GM12892 (cell line): ENCODE data around the gene HNRNPA2B1.
"Not testable (repeated sequence)": the region's sequence is repeated elsewhere in the genome, so short reads cannot be mapped to it uniquely, and the experiment has no call there.

Experiments used
- DNase-seq: peaks from one replicate; pipeline ENCODE4 v3.0.0; 2011; ENCODE audit not compliant: insufficient read length
- FAIRE-seq: peaks from 2 replicates; lab custom pipeline; 2011; peaks lifted over from hg19 to GRCh38; lab: Jason Lieb, UNC
- POLR2A ChIP-seq: IDR thresholded peaks from 2 replicates; pipeline ENCODE4 v1.6.1; 2011; ENCODE audit warnings: low read depth, low read length, control low read depth
- POLR2AphosphoS5 ChIP-seq: IDR thresholded peaks from 2 replicates; pipeline ENCODE4 v1.6.1; 2011; ENCODE audit warnings: low read depth, low read length, control low read depth
- TAF1 ChIP-seq: IDR thresholded peaks from 2 replicates; pipeline ENCODE4 v1.6.1; 2011; ENCODE audit warnings: low read depth, mild to moderate bottlenecking, control low read depth, low read length, borderline replicate concordance

HNRNPA2B1 gene

DNA sequence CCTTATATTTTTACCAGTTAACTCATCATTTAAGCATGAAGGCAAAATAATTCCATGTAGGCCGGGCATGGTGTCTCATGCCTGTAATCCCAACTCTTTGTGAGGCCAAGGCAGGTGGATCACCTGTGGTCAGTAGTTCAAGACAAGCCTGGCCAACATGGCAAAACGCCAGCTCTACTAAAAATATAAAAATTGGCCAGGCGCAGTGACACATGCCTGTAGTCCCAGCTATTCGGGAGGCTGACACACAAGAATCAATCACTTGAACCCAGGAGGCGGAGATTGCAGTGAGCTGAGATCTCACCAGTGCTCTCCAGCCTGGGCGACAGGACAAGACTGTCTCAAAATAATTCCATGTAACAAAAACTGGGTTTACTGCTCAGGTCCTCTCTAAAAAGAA is 18.3 kb downstream of the HNRNPA2B1 start:
- FAIRE-seq: no peak
- TF ChIP-seq POLR2A: no peak
- TF ChIP-seq POLR2AphosphoS5: no peak; the same call in 1 of the 2 replicates
- TF ChIP-seq TAF1: no peak

DNA sequence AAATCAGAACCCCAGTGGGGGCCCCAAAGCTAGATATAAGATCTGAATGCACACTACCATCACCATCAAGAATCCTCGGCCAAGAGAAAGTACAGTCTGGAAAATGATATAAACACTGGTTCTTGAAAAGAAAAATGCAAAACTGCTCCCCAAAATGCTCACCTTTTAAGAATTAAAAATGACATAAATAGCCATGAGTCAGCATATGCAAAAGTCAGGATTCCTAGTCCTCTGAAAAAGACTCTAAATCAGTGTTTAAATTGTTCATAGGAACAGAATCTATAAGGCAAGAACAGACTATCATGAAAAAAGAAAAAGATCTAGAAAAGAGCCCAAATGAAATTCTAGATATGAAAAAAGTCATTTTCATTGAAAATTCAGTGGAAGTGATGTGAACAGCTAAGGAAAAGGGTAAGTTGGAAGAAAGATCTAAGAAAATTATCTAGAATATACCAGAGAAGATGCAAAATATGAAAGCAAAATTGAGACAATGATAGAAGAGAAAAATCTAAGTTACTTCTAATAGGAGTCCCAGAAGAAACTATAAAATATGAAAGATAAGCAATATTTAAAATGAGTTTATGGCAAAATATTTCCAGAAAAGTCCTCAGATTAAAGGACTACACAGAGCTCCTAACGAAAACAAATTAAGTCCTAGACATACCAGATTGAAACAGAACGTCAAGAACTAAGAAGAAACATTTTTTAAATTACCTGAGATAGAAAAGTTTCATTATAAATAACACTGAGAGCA is 18.9 kb downstream of the HNRNPA2B1 start:
- TF ChIP-seq TAF1: no peak
- TF ChIP-seq POLR2AphosphoS5: no peak
- TF ChIP-seq POLR2A: no peak
- DNase-seq (no peak), FAIRE-seq (no peak)

More for the DNA sequence above, 18.3 kb downstream of the HNRNPA2B1 start:
- DNase-seq: no peak

DNA sequence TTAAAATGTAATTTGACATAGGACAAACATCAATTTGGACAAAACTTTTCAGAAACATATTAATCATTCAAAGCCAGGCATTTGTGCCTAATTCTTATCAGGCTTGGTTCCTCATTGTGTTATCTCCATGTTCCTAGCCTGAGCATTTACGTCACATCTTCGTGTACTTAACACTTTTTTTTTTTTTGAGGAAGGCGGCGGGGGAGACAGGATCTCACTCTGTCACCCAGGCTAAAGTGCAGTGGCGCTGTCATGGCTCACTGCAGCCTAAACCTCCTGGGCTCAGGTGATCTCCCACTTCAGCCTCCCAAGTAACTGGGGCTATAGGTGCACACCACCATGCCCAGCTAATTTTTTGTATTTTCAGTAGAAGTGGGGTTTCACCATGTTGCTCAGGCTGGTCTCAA is 19.8 kb downstream of the HNRNPA2B1 start:
- no peak for FAIRE-seq
- no peak for TF ChIP-seq TAF1
- no peak for TF ChIP-seq POLR2A
- TF ChIP-seq POLR2AphosphoS5: no peak
- DNase-seq: no peak

DNA sequence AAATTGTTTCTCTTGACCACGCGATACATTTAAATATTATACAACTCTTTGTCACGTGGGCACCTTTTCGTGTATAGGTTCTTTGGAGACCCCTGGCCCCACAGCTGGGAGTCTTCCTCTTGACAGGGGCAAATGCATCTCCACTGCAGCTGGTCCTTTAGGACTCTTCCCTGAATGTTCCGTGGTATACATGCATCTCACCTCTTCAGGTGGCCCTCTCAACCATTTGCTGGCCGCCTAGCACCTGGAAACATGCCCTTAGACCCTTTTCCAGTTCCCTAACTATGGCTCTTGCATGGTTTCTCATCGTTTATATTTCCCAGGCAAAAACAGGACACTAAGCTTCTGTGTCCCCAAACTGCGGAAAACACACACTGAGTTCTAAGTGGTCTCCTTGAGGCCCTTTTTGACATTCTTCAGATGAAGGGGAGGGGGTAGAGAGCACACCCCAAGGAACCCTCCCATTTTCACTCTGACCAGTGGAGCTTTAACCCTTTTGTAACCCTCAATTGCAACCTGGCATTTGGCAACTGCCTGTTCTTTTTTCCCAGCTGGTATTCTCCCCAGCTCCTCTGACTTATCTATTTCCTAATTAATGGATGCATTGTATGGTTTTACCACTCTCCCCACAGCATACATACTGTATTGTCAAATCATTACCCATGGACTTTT is 20.6 kb downstream of the HNRNPA2B1 start:
- no peak for FAIRE-seq
- no peak for DNase-seq
- no peak for TF ChIP-seq POLR2AphosphoS5
- no peak for TF ChIP-seq TAF1
- TF ChIP-seq POLR2A: no peak

DNA sequence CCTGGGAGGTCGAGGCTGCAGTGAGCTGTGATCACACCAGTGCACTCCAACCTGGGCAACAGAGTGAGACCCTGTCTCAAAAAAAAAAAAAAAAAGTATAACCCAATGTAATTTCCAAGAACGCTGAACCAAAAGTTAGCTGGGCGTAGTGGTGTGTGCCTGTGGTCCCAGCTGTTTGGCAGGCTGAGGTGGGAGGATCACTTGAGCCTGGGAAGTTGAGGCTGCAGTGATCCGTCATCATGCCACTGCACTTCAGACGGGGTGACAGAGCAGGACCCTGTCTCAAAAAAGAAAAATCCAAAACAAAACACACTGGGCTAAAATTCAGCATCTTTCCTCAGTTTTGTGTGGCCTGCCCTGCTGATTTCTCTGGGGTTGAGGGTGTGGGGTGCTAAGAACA is 21.1 kb downstream of the HNRNPA2B1 start:
- no peak for FAIRE-seq
- DNase-seq: no peak
- TF ChIP-seq POLR2AphosphoS5: no peak
- no peak for TF ChIP-seq POLR2A
- no peak for TF ChIP-seq TAF1

DNA sequence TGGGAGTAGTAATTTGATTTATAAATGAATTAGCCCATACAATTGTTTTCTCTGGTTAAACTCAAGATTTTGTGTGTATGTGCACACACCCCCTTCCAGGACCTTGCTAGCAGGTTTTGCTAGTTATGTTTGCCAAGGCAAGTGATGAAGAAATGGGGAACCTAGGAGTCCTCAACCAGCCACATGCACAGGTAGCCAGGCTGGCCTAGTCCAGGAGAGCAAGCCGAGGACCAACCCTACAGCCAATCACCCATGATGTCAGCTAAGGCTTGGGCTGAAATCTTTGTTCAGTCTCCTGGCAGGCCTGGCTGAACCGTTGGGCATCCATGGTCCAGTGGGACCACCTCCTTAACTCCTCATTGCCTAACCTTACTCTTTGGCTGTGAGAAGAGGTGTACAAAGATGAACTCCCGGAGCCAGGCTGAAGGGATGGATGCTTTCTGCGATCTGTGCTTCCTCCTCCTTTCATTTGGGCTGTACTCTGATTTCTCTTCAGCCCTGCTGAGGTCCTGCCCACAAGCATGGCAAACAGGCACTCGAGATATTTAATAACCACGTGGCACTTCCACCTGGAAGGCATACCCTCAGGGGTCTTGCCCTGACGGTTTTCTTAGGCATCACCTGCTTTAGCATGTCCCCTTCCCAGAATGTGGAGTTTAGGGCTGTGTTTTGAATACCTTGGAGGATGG is 22.1 kb downstream of the HNRNPA2B1 start:
- DNase-seq (no peak), FAIRE-seq (no peak)
- TF ChIP-seq POLR2AphosphoS5 (no peak), POLR2A (no peak), TAF1 (no peak)

DNA sequence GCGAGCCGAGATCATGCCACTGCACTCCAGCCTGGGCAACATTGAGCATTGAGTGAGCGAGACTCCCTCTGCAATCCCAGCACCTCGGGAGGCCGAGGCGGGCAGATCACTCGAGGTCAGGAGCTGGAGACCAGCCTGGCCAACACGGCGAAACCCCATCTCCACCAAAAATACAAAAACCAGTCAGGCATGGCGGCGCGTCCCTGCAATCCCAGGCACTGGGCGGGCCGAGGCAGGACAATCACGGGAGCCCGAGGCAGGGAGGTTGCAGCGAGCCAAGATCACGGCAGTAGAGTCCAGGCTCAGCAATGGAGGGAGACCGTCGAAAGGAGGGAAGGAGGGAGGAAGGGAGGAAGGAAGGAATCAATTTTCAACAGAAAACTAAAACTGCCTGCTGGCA is 23.3 kb downstream of the HNRNPA2B1 start:
- FAIRE-seq: not testable (repeated sequence)

DNA sequence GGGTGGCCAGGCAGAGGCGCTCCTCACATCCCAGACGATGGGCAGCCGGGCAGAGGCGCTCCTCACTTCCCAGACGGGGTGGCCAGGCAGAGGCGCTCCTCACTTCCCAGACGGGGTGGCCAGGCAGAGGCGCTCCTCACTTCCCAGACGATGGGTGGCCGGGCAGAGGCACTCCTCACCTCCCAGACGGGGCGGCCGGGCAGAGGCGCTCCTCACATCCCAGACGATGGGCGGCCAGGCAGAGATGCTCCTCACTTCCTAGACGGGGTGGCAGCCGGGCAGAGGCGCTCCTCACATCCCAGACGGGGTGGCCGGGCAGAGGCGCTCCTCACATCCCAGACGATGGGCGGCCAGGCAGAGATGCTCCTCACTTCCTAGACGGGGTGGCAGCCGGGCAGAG is 23.9 kb downstream of the HNRNPA2B1 start:
- DNase-seq, FAIRE-seq: not testable (repeated sequence)

More for the DNA sequence above, 23.3 kb downstream of the HNRNPA2B1 start:
- not testable (repeated sequence) for DNase-seq

DNA sequence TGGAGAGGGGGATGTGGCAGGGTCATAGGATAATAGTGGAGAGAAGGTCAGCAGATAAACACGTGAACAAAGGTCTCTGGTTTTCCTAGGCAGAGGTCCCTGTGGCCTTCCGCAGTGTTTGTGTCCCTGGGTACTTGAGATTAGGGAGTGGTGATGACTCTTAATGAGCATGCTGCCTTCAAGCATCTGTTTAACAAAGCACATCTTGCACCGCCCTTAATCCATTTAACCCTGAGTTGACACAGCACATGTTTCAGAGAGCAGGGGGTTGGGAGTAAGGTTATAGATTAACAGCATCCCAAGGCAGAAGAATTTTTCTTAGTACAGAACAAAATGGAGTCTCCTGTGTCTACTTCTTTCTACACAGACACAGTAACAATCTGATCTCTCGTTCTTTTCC is 24.6 kb downstream of the HNRNPA2B1 start:
- FAIRE-seq, DNase-seq: not testable (repeated sequence)

DNA sequence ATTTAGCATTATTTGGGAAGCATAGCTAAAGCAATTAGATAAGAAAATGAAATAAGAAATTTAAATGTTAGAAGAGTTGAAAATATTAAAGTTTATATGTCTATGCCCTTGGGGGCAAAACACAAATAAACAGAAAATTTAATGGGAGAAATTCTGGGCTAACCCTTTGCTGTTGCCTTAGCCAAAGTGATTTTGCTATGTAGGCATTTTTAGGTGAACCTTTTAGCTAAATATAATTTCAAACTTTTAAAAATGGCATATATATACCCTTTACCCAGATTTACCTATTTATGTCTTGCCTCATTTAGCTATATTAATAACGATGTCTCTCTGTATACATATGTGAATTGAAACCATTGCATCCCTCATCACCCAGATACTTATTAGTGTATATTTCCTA is 28.5 kb downstream of the HNRNPA2B1 start:
- TF ChIP-seq POLR2A: no peak
- TF ChIP-seq POLR2AphosphoS5: no peak
- no peak for TF ChIP-seq TAF1
- no peak for FAIRE-seq
- no peak for DNase-seq

DNA sequence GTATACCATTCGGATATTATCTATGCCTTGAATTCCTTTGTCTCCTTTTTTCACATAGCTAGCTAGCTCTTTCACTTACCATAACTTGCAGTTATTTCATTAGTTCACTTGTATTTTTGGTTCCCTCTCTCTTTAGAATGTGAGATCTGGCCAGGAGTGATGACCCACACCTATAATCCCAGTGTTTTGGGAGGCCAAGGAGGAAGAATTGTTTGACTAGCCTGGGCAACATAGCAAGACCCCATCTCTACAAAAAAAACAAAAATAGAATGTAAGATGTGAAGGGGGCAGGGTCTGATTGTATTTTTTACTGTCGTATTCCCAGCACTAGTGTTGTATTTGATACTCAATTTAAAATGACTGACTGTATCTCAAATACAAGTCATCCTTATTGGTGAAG is 28.9 kb downstream of the HNRNPA2B1 start:
- FAIRE-seq (no peak), DNase-seq (no peak)
- TF ChIP-seq TAF1 (no peak), POLR2A (no peak)

DNA sequence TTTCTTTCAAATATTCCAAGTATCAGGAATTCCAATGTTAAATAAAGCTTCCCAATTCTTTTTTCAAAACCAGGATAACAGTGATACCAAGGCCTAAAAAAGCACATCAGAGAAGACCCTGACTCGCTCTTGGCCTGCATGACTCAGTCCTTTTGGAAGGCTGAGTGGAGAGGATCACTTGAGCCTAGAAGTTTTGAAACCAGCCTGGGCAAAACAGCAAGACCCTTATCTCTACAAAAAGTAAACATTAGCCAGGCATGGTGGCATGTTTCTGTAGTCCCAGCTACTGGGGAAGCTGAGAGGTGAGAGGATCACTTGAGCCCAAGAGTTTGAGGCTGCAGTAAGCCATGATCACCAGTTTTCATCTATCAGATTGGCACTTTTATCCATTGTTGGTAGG is 29.9 kb downstream of the HNRNPA2B1 start:
- TF ChIP-seq POLR2A (no peak), TAF1 (no peak), POLR2AphosphoS5 (no peak)
- DNase-seq (no peak), FAIRE-seq (no peak)
